Skeletal muscle satellite cell (primary cell): ENCODE data around the gene RETREG2.
A peak's percentile ranks its signal among the peaks of the same experiment; 100 is the strongest.

ENCODE experiments used
- H3K27me3 ChIP-seq: 2 replicates; pipeline ENCODE4 v1.7.0; 2013; ENCODE audit warnings: low read length; ENCODE audit not compliant: control insufficient read depth, insufficient read depth
- H3K36me3 ChIP-seq: 2 replicates; pipeline ENCODE4 v1.7.0; 2013; ENCODE audit warnings: mild to moderate bottlenecking, control low read depth, low read length; ENCODE audit not compliant: insufficient read depth
- H3K4me1 ChIP-seq: 2 replicates; pipeline ENCODE4 v1.7.0; 2013; ENCODE audit warnings: low read length; ENCODE audit not compliant: control insufficient read depth, insufficient read depth
- H3K4me2 ChIP-seq: 2 replicates; pipeline ENCODE4 v1.7.0; 2013; ENCODE audit warnings: mild to moderate bottlenecking, low read length
- H3K4me3 ChIP-seq: 2 replicates; pipeline ENCODE4 v1.7.0; 2013; ENCODE audit warnings: low read length
- H3K9ac ChIP-seq: 2 replicates; pipeline ENCODE4 v1.7.0; 2013; ENCODE audit warnings: mild to moderate bottlenecking, low read depth, low read length, moderate library complexity
- H3K9me3 ChIP-seq: replicated peaks from 2 replicates; pipeline ENCODE4 v1.7.0; 2013; ENCODE audit warnings: mild to moderate bottlenecking, control low read depth, low read length

Gene RETREG2

GRCh38 chr2:219213026-219213415 is 34.9 kb downstream of the RETREG2 start:
- Histone ChIP-seq H3K4me3 (no peak overlapping the region), H3K9ac (no peak overlapping the region), H3K27me3 (no peaks in the 10 kb centered on the region), H3K9me3 (no peaks in the 10 kb centered on the region), H3K4me1 (peaks cover 18% of the 10 kb centered on the region), H3K36me3 (peaks cover 65% of the 10 kb centered on the region), H3K4me2 (no peak overlapping the region)

GRCh38 chr2:219213486-219214071 is 35.5 kb downstream of the RETREG2 start:
- H3K27me3 ChIP-seq, result no peaks in the 10 kb centered on the region
- no peak overlapping the region for H3K4me2 ChIP-seq
- no peak overlapping the region for H3K9ac ChIP-seq
- H3K36me3 ChIP-seq, result peaks cover 61% of the 10 kb centered on the region
- H3K4me3 ChIP-seq, result no peak overlapping the region
- peaks cover 18% of the 10 kb centered on the region for H3K4me1 ChIP-seq
- no peaks in the 10 kb centered on the region for H3K9me3 ChIP-seq

- no peaks in the 10 kb centered on the region for H3K27me3 ChIP-seq
- H3K4me3 ChIP-seq, result no peak overlapping the region
- peaks cover 55% of the 10 kb centered on the region for H3K36me3 ChIP-seq
- no peak overlapping the region for H3K4me2 ChIP-seq
- no peak overlapping the region for H3K9ac ChIP-seq
- peaks cover 24% of the 10 kb centered on the region for H3K4me1 ChIP-seq
- H3K9me3 ChIP-seq, result no peaks in the 10 kb centered on the region
Measured at GRCh38 chr2:219214141-219214540, 36.1 kb downstream of the RETREG2 start.

GRCh38 chr2:219214786-219215185 is 36.7 kb downstream of the RETREG2 start:
- no peak overlapping the region for H3K9ac ChIP-seq
- no peaks in the 10 kb centered on the region for H3K9me3 ChIP-seq
- peaks cover 51% of the 10 kb centered on the region for H3K36me3 ChIP-seq
- H3K4me2 ChIP-seq, result no peak overlapping the region
- H3K4me1 ChIP-seq, result peaks cover 30% of the 10 kb centered on the region
- H3K4me3 ChIP-seq, result no peak overlapping the region
- H3K27me3 ChIP-seq, result no peaks in the 10 kb centered on the region

GRCh38 chr2:219215871-219216534 is 37.9 kb downstream of the RETREG2 start:
- Histone ChIP-seq H3K27me3 (no peaks in the 10 kb centered on the region), H3K4me1 (peaks cover 31% of the 10 kb centered on the region), H3K4me3 (no peak overlapping the region), H3K9ac (no peak overlapping the region), H3K9me3 (no peaks in the 10 kb centered on the region), H3K36me3 (peaks cover 50% of the 10 kb centered on the region), H3K4me2 (no peak overlapping the region)

- H3K9me3 ChIP-seq, result no peaks in the 10 kb centered on the region
- H3K4me1 ChIP-seq, result peaks cover 31% of the 10 kb centered on the region
- peaks cover 52% of the 10 kb centered on the region for H3K36me3 ChIP-seq
- H3K4me3 ChIP-seq, result no peak overlapping the region
- no peak overlapping the region for H3K9ac ChIP-seq
- H3K4me2 ChIP-seq, result no peak overlapping the region
- no peaks in the 10 kb centered on the region for H3K27me3 ChIP-seq
Measured at GRCh38 chr2:219216535-219216915, 38.5 kb downstream of the RETREG2 start.

- H3K9ac ChIP-seq, result peak overlapping the region; percentile 71
- H3K36me3 ChIP-seq, result peaks cover 53% of the 10 kb centered on the region
- peaks cover 31% of the 10 kb centered on the region for H3K4me1 ChIP-seq
- H3K9me3 ChIP-seq, result no peaks in the 10 kb centered on the region
- peak overlapping the region; percentile 93 for H3K4me2 ChIP-seq
- H3K27me3 ChIP-seq, result no peaks in the 10 kb centered on the region
- H3K4me3 ChIP-seq, result peak overlapping the region; percentile 71
Measured at GRCh38 chr2:219218217-219218731, 40.2 kb downstream of the RETREG2 start.

- H3K9me3 ChIP-seq, result no peaks in the 10 kb centered on the region
- H3K4me2 ChIP-seq, result peak within 1 kb of the TSS; percentile 93
- H3K27me3 ChIP-seq, result no peaks in the 10 kb centered on the region
- peaks cover 53% of the 10 kb centered on the region for H3K36me3 ChIP-seq
- H3K4me1 ChIP-seq, result peaks cover 31% of the 10 kb centered on the region
- peak within 1 kb of the TSS; percentile 71 for H3K4me3 ChIP-seq
- peak within 1 kb of the TSS; percentile 71 for H3K9ac ChIP-seq
Measured at GRCh38 chr2:219218732-219219701, 40.9 kb downstream of the RETREG2 start, which contains the start of gene ABCB6. Gene ABCB6, minus strand, starts transcription at chr2:219218958. Its CDS starts 285 bp downstream, at chr2:219218673.

- Histone ChIP-seq H3K9me3 (no peaks in the 10 kb centered on the region), H3K9ac (peak overlapping the region; percentile 71), H3K4me3 (no peak overlapping the region), H3K4me1 (peaks cover 31% of the 10 kb centered on the region), H3K4me2 (peak overlapping the region; percentile 93), H3K36me3 (peaks cover 54% of the 10 kb centered on the region), H3K27me3 (no peaks in the 10 kb centered on the region)
Measured at GRCh38 chr2:219219784-219220532, 41.9 kb downstream of the RETREG2 start.

GRCh38 chr2:219220652-219221402 is 42.8 kb downstream of the RETREG2 start:
- H3K9ac ChIP-seq, result no peak overlapping the region
- peaks cover 62% of the 10 kb centered on the region for H3K36me3 ChIP-seq
- no peaks in the 10 kb centered on the region for H3K27me3 ChIP-seq
- H3K4me2 ChIP-seq, result no peak overlapping the region
- no peaks in the 10 kb centered on the region for H3K9me3 ChIP-seq
- H3K4me3 ChIP-seq, result no peak overlapping the region
- peaks cover 31% of the 10 kb centered on the region for H3K4me1 ChIP-seq
